Endothelial cell of umbilical vein (primary cell): Measurements from ENCODE around the gene TMEM125. TPM values are rescaled to one million over a fixed set of nuclear protein-coding genes. Genes with fewer than 3 reads are reported as not detected.

Source experiments
- BruUV-seq: library from RNA; stranded (reverse); fragments of 400-500 nt; replicated peaks from 2 replicates; lab custom pipeline; 2021; lab: Mats Ljungman, UMichigan
- CTCF ChIA-PET: fragments of 300-600, 350-600 bp; sonication (Branson Sonifier 250); formaldehyde crosslinking; loops from one replicate; lab custom pipeline; 2021; ENCODE audit warnings: antibody characterized with exemption, inconsistent platforms; lab: Charles Lee
- POLR2A ChIA-PET: fragments of 300-600, 350-600 bp; sonication (Branson Sonifier 250); formaldehyde crosslinking; loops from one replicate; lab custom pipeline; 2021; ENCODE audit warnings: antibody characterized with exemption, inconsistent platforms; lab: Charles Lee
- DNase-seq: peaks from one replicate; pipeline ENCODE4 v3.0.0-alpha.2; 2011; ENCODE audit warnings: low read depth, low spot score
- FAIRE-seq: peaks from 2 replicates; lab custom pipeline; 2011; peaks lifted over from hg19 to GRCh38; lab: Jason Lieb, UNC
- H2AFZ ChIP-seq: 2 replicates; pipeline ENCODE4 v1.6.0; 2012; ENCODE audit warnings: low read depth, low read length, control low read depth, inconsistent platforms
- H3K27ac ChIP-seq: 2 replicates; pipeline ENCODE4 v1.5.1; 2011; ENCODE audit warnings: low read depth, mild to moderate bottlenecking, control low read depth, low read length, moderate library complexity; ENCODE audit not compliant: insufficient read depth
- H3K27me3 ChIP-seq, 2 experiments: 2 replicates each; pipeline versions ENCODE4 v1.6.0 to v1.6.1; 2011; ENCODE audit warnings: low read length in 2 of 2, mixed read lengths in 1 of 2; ENCODE audit not compliant: control insufficient read depth in 2 of 2, insufficient read depth in 2 of 2
- H3K36me3 ChIP-seq, 2 experiments: 2 replicates in 1 of 2; 3 replicates in 1 of 2; pipeline ENCODE4 v1.5.1; 2011; ENCODE audit warnings: low read length in 2 of 2, mild to moderate bottlenecking in 1 of 2, moderate library complexity in 1 of 2; ENCODE audit not compliant: control insufficient read depth in 2 of 2, insufficient read depth in 2 of 2; ENCODE audit errors: extremely low read depth in 1 of 2
- H3K4me1 ChIP-seq: 3 replicates; pipeline ENCODE4 v1.5.1; 2011; ENCODE audit warnings: mild to moderate bottlenecking, low read length; ENCODE audit not compliant: control insufficient read depth, insufficient read depth; ENCODE audit errors: extremely low read depth
- H3K4me2 ChIP-seq: 2 replicates; pipeline ENCODE4 v1.6.1; 2011; ENCODE audit warnings: low read length, control low read depth, mixed read lengths; ENCODE audit not compliant: insufficient read depth
- H3K4me3 ChIP-seq, 3 experiments: fragments of 200-600 bp in 1 of 3; sonication (generic), shearing (Covaris generic) in 1 of 3; replicated peaks in 1 of 3; 2 replicates each; pipeline ENCODE4 v1.5.1; 2011 to 2016; ENCODE audit warnings: control low read depth in 3 of 3, low read length in 3 of 3, mild to moderate bottlenecking in 2 of 3, inconsistent platforms in 1 of 3, low read depth in 1 of 3, moderate library complexity in 1 of 3; ENCODE audit not compliant: insufficient read depth in 1 of 3
- H3K79me2 ChIP-seq: 2 replicates; pipeline ENCODE4 v1.6.0; 2012; ENCODE audit warnings: low read length, inconsistent platforms; ENCODE audit not compliant: control insufficient read depth, insufficient read depth
- H3K9ac ChIP-seq: replicated peaks from 2 replicates; pipeline ENCODE3; 2011; ENCODE audit warnings: low read length, control low read depth; ENCODE audit not compliant: insufficient read depth; ENCODE audit errors: extremely low read depth
- H3K9me1 ChIP-seq: replicated peaks from 3 replicates; pipeline ENCODE4 v1.6.0; 2011; ENCODE audit warnings: mild to moderate bottlenecking, low read length; ENCODE audit not compliant: control insufficient read depth, insufficient read depth; ENCODE audit errors: extremely low read depth
- H3K9me3 ChIP-seq: replicated peaks from 2 replicates; pipeline ENCODE4 v1.5.1; 2012; ENCODE audit warnings: low read length, inconsistent platforms; ENCODE audit not compliant: control insufficient read depth, insufficient read depth
- H4K20me1 ChIP-seq: replicated peaks from 2 replicates; pipeline ENCODE3; 2011; ENCODE audit warnings: mild to moderate bottlenecking, low read length; ENCODE audit not compliant: control insufficient read depth, insufficient read depth; ENCODE audit errors: extremely low read depth
- CTCF ChIP-seq, 2 donors: IDR thresholded peaks; 1 replicate in 1 of 2; 2 replicates in 1 of 2; pipeline ENCODE4 v1.5.1; 2011; ENCODE audit warnings: low read length in 2 of 2, mild to moderate bottlenecking in 2 of 2, moderate library complexity in 2 of 2, control low read depth in 1 of 2, inconsistent platforms in 1 of 2, low read depth in 1 of 2; ENCODE audit not compliant: insufficient read depth in 1 of 2; ENCODE audit errors: extremely low read depth in 1 of 2
- EZH2 ChIP-seq: IDR thresholded peaks from 2 replicates; pipeline ENCODE4 v1.6.1; 2012; ENCODE audit warnings: borderline replicate concordance, low read depth, mild to moderate bottlenecking, moderate library complexity, low read length, inconsistent platforms; ENCODE audit not compliant: severe bottlenecking
- FOS ChIP-seq: IDR thresholded peaks from 2 replicates; pipeline ENCODE4 v1.6.1; 2011; ENCODE audit warnings: mild to moderate bottlenecking, low read length, moderate library complexity, borderline replicate concordance; ENCODE audit not compliant: insufficient read depth
- GATA2 ChIP-seq: IDR thresholded peaks from 2 replicates; pipeline ENCODE4 v1.7.0; 2011; ENCODE audit warnings: low read depth, mild to moderate bottlenecking, moderate library complexity, mixed read lengths, low read length; ENCODE audit not compliant: insufficient read length, insufficient read depth
- JUN ChIP-seq: IDR thresholded peaks from 2 replicates; pipeline ENCODE4 v1.6.1; 2011; ENCODE audit warnings: borderline replicate concordance, low read depth; ENCODE audit not compliant: insufficient read length, insufficient read depth
- MAX ChIP-seq: IDR thresholded peaks from 2 replicates; pipeline ENCODE4 v1.6.1; 2011; ENCODE audit not compliant: insufficient read depth, insufficient read length
- MYC ChIP-seq: IDR thresholded peaks from one replicate; pipeline ENCODE4 v1.6.1; 2011; ENCODE audit warnings: mild to moderate bottlenecking, low read depth, low read length
- POLR2A ChIP-seq: IDR thresholded peaks from 2 replicates; pipeline ENCODE4 v1.6.1; 2012; ENCODE audit warnings: low read depth, mild to moderate bottlenecking, control low read depth, low read length
- POLR2AphosphoS5 ChIP-seq: IDR thresholded peaks from 2 replicates; pipeline ENCODE4 v1.6.1; 2012; ENCODE audit warnings: low read depth, mild to moderate bottlenecking, control low read depth, low read length, moderate library complexity; ENCODE audit not compliant: insufficient read depth
- dilution Hi-C: fragments of 300-500 bp; cut with MboI; formaldehyde crosslinking; loops from one replicate; pipeline ENCODE4 v1.15.0; 2019; ENCODE audit warnings: low sequenced_read_pairs; ENCODE audit not compliant: extremely low pct_ligation_motif_present
- intact Hi-C: fragments of 100-400 bp; cut with micrococcal nuclease; formaldehyde crosslinking; loops from one replicate; pipeline ENCODE4 v1.10.0; 2022
- polyA plus RNA-seq, 4 experiments: library from polyadenylated mRNA; depleted of rRNA in 3 of 4; stranded (reverse) in 3 of 4; unstranded in 1 of 4; fragments of >200 nt; gene quantifications; 2 replicates each; pipeline versions ENCODE4 v1.2.1 to v1.2.3, GENCODE V29; 2011 to 2012; ENCODE audit warnings: missing spikeins in 1 of 4
- total RNA-seq: library from RNA; stranded (reverse); gene quantifications from 2 replicates; pipeline ENCODE4 v1.2.3, GENCODE V29; 2021

The TMEM125 gene
- total and polyA plus RNA-seq, 2 donors (not counting 3 experiments of a cell fraction or from before 2014, with no cell fraction given), result 0.17 TPM; not detected in 1

- peaks cover 2 to 5% of the 10 kb centered on the region in 2 experiments for H3K27me3 ChIP-seq
- POLR2A ChIA-PET, result no interaction called here
- H3K27ac ChIP-seq, result no peak overlapping the region
- dilution Hi-C loops, result no loop called here
- no peak overlapping the region for H3K9ac ChIP-seq
- no peaks in the 10 kb centered on the region for H3K79me2 ChIP-seq
- H3K9me3 ChIP-seq, result no peaks in the 10 kb centered on the region
- TF ChIP-seq MYC (no peak), POLR2A (no peak), JUN (no peak), MAX (no peak), FOS (no peak), POLR2AphosphoS5 (no peak), GATA2 (no peak), CTCF (IDR thresholded peaks at IDR 0.05; ENCODE audit: extremely low read depth in 1 of 2, insufficient read depth in 1 of 2, low read depth in 1 of 2, low read length in 2 of 2) (no peak), EZH2 (no peak)
- H3K4me1 ChIP-seq, result no peaks in the 10 kb centered on the region
- H2AFZ ChIP-seq, result no peak overlapping the region
- CTCF ChIA-PET, result no interaction called here
- no peaks in the 10 kb centered on the region for H3K9me1 ChIP-seq
- no peak overlapping the region for H3K4me2 ChIP-seq
- no peak overlapping the region for H3K4me3 ChIP-seq
- H3K36me3 ChIP-seq, result no peaks in the 10 kb centered on the region
- FAIRE-seq, result no peak
- BruUV-seq, result no TSS peak
- no peaks in the 10 kb centered on the region for H4K20me1 ChIP-seq
- intact Hi-C loops, result no loop called here
- no peak for DNase-seq
These were observed 14.8 kb downstream of the TMEM125 start for GRCh38 chr1:43284546-43285110.
